ENCODE data around the gene HHIPL1.

DNA sequence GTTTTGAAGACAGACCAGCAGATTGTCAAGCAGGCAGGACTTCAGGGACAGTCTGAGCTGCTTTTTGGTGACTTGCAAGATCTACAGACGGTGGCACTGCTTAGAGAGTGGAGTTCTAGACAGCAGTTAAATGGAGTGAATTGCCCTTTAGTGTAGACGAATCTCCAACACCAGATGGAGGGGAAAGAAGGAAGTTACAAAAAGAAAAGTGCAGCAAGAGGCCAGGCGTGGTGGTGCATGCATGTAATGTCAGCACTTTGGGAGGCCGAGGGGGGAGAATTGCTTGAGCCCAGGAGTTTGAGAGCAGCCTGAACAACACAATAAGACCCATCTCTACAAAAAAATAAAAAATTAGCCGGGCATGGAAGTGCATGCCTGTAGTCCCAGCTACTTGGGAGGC lies 8.4 kb upstream of the HHIPL1 start:
- TF ChIP-seq EZH2 (IDR thresholded peaks at IDR 0.05) (no peak), POLR2AphosphoS5 (IDR thresholded peaks at IDR 0.05; ENCODE audit: borderline replicate concordance, low read depth, low read length) (no peak), FOXP2 (optimal IDR thresholded peaks at IDR 0.05; ENCODE audit: control extremely low read depth, extremely low read length, insufficient read depth) (no peak)
